Small intestine (tissue), 7 donors: ENCODE results near the gene SS18L1. TPM values are rescaled to one million over a fixed set of nuclear protein-coding genes. Genes with fewer than 3 reads are reported as not detected.
"Not testable (repeated sequence)": the region's sequence is repeated elsewhere in the genome, so short reads cannot be mapped to it uniquely, and the experiment has no call there.

Experiments
- DNase-seq, 2 donors: peaks; one replicate each; pipeline versions ENCODE4 v3.0.0 to v3.0.0-alpha.2; 2013
- FAIRE-seq: peaks from 2 replicates; lab custom pipeline; 2012; peaks lifted over from hg19 to GRCh38; lab: Jason Lieb, UNC
- H3K27ac ChIP-seq, 3 donors: one replicate each; pipeline ENCODE4 v1.5.1; 2013; ENCODE audit warnings: low read length in 2 of 3, mild to moderate bottlenecking in 2 of 3, control low read depth in 1 of 3, inconsistent platforms in 1 of 3, low read depth in 1 of 3, moderate library complexity in 1 of 3
- H3K27me3 ChIP-seq, 3 donors: one replicate each; pipeline ENCODE4 v1.6.1; 2013; ENCODE audit warnings: low read length in 3 of 3, inconsistent platforms in 1 of 3; ENCODE audit not compliant: control insufficient read depth in 3 of 3, insufficient read depth in 3 of 3
- H3K36me3 ChIP-seq, 3 donors: one replicate each; pipeline ENCODE4 v1.6.1; 2013; ENCODE audit warnings: low read length in 3 of 3, inconsistent platforms in 1 of 3, low read depth in 1 of 3, mild to moderate bottlenecking in 1 of 3, moderate library complexity in 1 of 3; ENCODE audit not compliant: control insufficient read depth in 3 of 3, insufficient read depth in 2 of 3
- H3K4me1 ChIP-seq, 3 donors: one replicate each; pipeline ENCODE4 v1.6.1; 2013; ENCODE audit warnings: low read length in 2 of 3, inconsistent platforms in 1 of 3, low read depth in 1 of 3, mild to moderate bottlenecking in 1 of 3, moderate library complexity in 1 of 3; ENCODE audit not compliant: control insufficient read depth in 3 of 3, insufficient read depth in 2 of 3
- H3K4me3 ChIP-seq, 3 donors: one replicate each; pipeline ENCODE4 v1.5.1; 2013; ENCODE audit warnings: low read length in 3 of 3, control low read depth in 1 of 3, inconsistent platforms in 1 of 3, low read depth in 1 of 3, mild to moderate bottlenecking in 1 of 3, moderate library complexity in 1 of 3
- H3K9me3 ChIP-seq, 2 donors: one replicate each; pipeline ENCODE4 v1.6.1; 2013; ENCODE audit warnings: low read depth in 1 of 2, low read length in 1 of 2; ENCODE audit not compliant: control insufficient read depth in 2 of 2, insufficient read depth in 1 of 2
- WGBS, 3 donors: extraction: QIAGEN DNeasy Blood & Tissue Kit; methylation state at CpG; one replicate each; pipeline ENCODE4 v1.1.7; 2013; 5-methylcytosine and 5-hydroxymethylcytosine counted together
- polyA plus RNA-seq, 4 donors: library from polyadenylated mRNA; stranded (reverse) in 3 of 4; unstranded in 1 of 4; fragments of 200-250 nt in 3 of 4; fragments of 120-200 nt in 1 of 4; gene quantifications; one replicate each; pipeline versions ENCODE4 v1.2.1 to v1.2.3, GENCODE V29; 2013
- donor health status: healthy with polysubstance abuse.
- donor health status: control.
- donor health status: control.
- donor health status: Bipolar disorder and iron deficiency.
- donor health status: healthy.

Gene SS18L1
- polyA plus RNA-seq, 4 donors: 7.5 to 17.5 (median 11.3) TPM

GRCh38 chr20:62143957-62144825 is 622 bp downstream of the SS18L1 start:
- DNase-seq (peak; percentile 51 to 83), FAIRE-seq (no peak)
- 0 to 1% (median 1%) methylated on average over 72 to 104 of the region's 104 CpGs for WGBS, 3 donors
- Histone ChIP-seq H3K4me3 (peak overlapping the region; percentile 57 to 98 (median 83)), H3K27me3 (no peaks in the 10 kb centered on the region), H3K27ac (peak overlapping the region; percentile 1 to 95 (median 16)), H3K4me1 (peaks cover 4 to 17% (median 11%) of the 10 kb centered on the region in 3 donors), H3K9me3 (no peaks in the 10 kb centered on the region), H3K36me3 (peaks cover under 1 to 33% (median 5%) of the 10 kb centered on the region in 3 donors)

DNA sequence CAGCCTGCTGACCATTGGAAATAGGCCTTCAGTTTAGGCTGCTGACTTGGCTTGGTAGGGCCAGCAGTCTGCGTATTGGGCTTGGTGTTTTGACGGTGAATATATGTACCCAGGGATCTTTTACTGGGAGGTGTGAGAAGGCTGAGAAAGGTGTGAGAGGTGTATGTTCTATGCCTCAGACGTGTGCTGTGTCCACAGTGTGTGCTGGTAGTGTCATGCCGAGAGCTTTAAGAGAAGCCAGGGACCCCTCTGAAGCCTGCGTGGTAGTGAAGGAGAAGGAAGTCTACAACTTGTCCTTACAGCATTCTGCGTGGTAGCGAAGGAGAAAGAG is 2.1 kb downstream of the SS18L1 start:
- Histone ChIP-seq H3K4me3 (no peak overlapping the region), H3K27ac (no peak overlapping the region), H3K36me3 (peaks cover 0 to 25% (median 0%) of the 10 kb centered on the region in 3 donors), H3K4me1 (peaks cover 4 to 17% (median 11%) of the 10 kb centered on the region in 3 donors), H3K9me3 (no peaks in the 10 kb centered on the region), H3K27me3 (no peaks in the 10 kb centered on the region)
- no peak for FAIRE-seq
- DNase-seq: no peak
- WGBS, 3 donors: 95 to 96% (median 95%) methylated on average over 7 of the region's 7 CpGs

GRCh38 chr20:62146019-62146755 is 2.6 kb downstream of the SS18L1 start:
- H3K36me3 ChIP-seq: peaks cover 0 to 21% (median 0%) of the 10 kb centered on the region in 3 donors
- H3K4me3 ChIP-seq: no peak overlapping the region
- no peak overlapping the region for H3K27ac ChIP-seq
- DNase-seq (peak in 1 of 2 donors; percentile 48), FAIRE-seq (no peak)
- no peaks in the 10 kb centered on the region for H3K27me3 ChIP-seq
- H3K9me3 ChIP-seq: no peaks in the 10 kb centered on the region
- peaks cover 4 to 15% (median 9%) of the 10 kb centered on the region in 3 donors for H3K4me1 ChIP-seq
- 87 to 93% (median 88%) methylated on average over 22 of the region's 22 CpGs for WGBS, 3 donors

GRCh38 chr20:62147125-62147524 is 3.6 kb downstream of the SS18L1 start:
- Histone ChIP-seq H3K4me3 (no peak overlapping the region), H3K4me1 (peaks cover 4 to 6% (median 5%) of the 10 kb centered on the region in 3 donors), H3K27ac (no peak overlapping the region), H3K36me3 (peaks cover 0 to 20% (median 0%) of the 10 kb centered on the region in 3 donors), H3K9me3 (no peaks in the 10 kb centered on the region), H3K27me3 (no peaks in the 10 kb centered on the region)
- 91 to 96% (median 95%) methylated on average over 6 of the region's 6 CpGs for WGBS, 3 donors
- FAIRE-seq (no peak), DNase-seq (no peak)

DNA sequence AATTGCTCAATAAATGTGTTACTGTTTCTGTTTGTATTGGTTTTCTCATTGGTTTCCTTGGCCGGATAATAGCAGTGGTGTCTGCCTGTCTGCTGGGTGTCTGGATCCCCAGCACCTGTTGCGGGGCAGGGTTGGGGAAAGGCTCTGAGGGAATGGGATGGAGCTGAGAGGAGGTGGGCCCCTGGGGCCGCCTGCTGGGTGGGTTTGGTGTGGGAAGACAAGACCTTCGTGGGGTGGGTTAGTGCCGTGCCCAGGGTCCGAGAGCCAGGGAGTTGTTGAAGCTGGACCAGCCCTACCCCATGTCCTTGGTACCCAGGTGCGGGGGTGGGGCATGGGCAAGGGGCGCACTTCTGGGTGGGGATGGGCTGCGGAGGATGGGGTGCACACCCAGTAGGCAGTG is 4.0 kb downstream of the SS18L1 start:
- no peak for DNase-seq
- Histone ChIP-seq H3K9me3 (no peaks in the 10 kb centered on the region), H3K27me3 (no peaks in the 10 kb centered on the region), H3K27ac (no peak overlapping the region), H3K4me1 (peaks cover 4 to 5% (median 5%) of the 10 kb centered on the region in 3 donors), H3K36me3 (peaks cover 0 to 23% (median 0%) of the 10 kb centered on the region in 3 donors), H3K4me3 (no peak overlapping the region)
- WGBS, 3 donors: 93 to 96% (median 96%) methylated on average over 9 of the region's 9 CpGs
- no peak for FAIRE-seq

- not testable (repeated sequence) for H3K27ac ChIP-seq, FAIRE-seq, DNase-seq, H3K27me3 ChIP-seq, H3K4me1 ChIP-seq, H3K9me3 ChIP-seq, H3K4me3 ChIP-seq
- peaks cover 0 to 31% (median 0%) of the 10 kb centered on the region in 3 donors for H3K36me3 ChIP-seq
- 90 to 96% (median 93%) methylated on average over 10 of the region's 10 CpGs for WGBS, 3 donors
These were observed 4.8 kb downstream of the SS18L1 start for GRCh38 chr20:62148383-62148782.

DNA sequence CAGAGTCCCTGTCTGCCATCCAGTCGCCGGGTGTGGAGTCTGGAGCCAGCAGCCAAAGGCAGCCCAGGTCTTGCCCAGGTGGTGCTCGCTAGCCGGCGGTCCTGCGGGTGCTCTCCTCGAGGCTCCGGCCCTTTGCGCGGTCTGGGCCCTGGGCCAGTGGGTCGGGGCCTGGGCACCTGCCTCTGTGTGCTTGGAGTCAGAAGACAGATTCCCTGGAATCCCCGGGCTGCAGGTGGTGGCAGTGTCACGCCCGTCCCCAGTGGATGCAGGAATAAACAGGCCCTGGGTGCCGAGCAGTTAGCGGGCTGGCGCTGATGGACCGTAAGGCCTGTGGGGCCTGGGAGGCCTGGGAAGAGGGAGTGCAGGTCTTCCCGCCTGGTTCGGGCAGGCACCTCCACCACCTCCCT is 5.3 kb downstream of the SS18L1 start:
- peaks cover 0 to 34% (median 0%) of the 10 kb centered on the region in 3 donors for H3K36me3 ChIP-seq
- no peak overlapping the region for H3K4me3 ChIP-seq
- FAIRE-seq (no peak), DNase-seq (no peak)
- H3K27ac ChIP-seq: no peak overlapping the region
- H3K27me3 ChIP-seq: no peaks in the 10 kb centered on the region
- WGBS, 3 donors: 80 to 86% (median 83%) methylated on average over 19 to 20 of the region's 20 CpGs
- peaks cover 2 to 8% of the 10 kb centered on the region in 2 donors for H3K9me3 ChIP-seq
- peaks cover 4 to 5% (median 5%) of the 10 kb centered on the region in 3 donors for H3K4me1 ChIP-seq

- WGBS, 3 donors: 78 to 87% (median 84%) methylated on average over 24 of the region's 24 CpGs
- H3K9me3 ChIP-seq: peaks cover 2 to 8% of the 10 kb centered on the region in 2 donors
- no peak for FAIRE-seq
- no peaks in the 10 kb centered on the region for H3K27me3 ChIP-seq
- H3K4me1 ChIP-seq: peaks cover under 1 to 5% (median 2%) of the 10 kb centered on the region in 3 donors
- H3K27ac ChIP-seq: no peak overlapping the region
- H3K4me3 ChIP-seq: no peak overlapping the region
- no peak for DNase-seq
- H3K36me3 ChIP-seq: peaks cover 0 to 39% (median 0%) of the 10 kb centered on the region in 3 donors
These were observed 6.2 kb downstream of the SS18L1 start for GRCh38 chr20:62149532-62150309.
